Medulla oblongata (tissue), 1 donor: ENCODE results near the gene TECTB.

Experiments
- DNase-seq: peaks from one replicate; pipeline ENCODE4 v3.0.0-alpha.2; 2015; ENCODE audit errors: extremely low spot score

Gene TECTB

DNA sequence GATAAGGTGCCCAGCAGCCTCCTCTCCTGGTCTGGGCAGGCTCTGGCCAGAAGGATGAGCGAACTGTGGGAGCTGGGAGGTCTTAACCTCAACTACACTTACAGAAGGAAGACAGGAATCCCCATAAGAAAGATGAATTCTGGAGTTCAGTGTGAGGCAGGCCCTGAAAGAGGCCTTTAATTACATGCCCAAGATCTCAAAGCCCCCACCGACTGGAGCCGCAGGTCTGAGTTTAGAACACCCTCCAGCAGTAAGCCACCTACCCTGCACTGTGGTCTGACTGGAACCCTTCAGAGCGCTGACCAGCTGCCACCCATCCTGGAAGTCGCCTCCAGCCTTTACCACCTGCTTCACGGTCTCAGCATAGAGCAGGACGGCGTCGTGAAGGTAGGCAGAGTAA lies 62.5 kb downstream of the TECTB start:
- no peak for DNase-seq

- DNase-seq = no peak
Observed at GRCh38 chr10:112346774-112347173, 63.6 kb downstream of the TECTB start.

DNA sequence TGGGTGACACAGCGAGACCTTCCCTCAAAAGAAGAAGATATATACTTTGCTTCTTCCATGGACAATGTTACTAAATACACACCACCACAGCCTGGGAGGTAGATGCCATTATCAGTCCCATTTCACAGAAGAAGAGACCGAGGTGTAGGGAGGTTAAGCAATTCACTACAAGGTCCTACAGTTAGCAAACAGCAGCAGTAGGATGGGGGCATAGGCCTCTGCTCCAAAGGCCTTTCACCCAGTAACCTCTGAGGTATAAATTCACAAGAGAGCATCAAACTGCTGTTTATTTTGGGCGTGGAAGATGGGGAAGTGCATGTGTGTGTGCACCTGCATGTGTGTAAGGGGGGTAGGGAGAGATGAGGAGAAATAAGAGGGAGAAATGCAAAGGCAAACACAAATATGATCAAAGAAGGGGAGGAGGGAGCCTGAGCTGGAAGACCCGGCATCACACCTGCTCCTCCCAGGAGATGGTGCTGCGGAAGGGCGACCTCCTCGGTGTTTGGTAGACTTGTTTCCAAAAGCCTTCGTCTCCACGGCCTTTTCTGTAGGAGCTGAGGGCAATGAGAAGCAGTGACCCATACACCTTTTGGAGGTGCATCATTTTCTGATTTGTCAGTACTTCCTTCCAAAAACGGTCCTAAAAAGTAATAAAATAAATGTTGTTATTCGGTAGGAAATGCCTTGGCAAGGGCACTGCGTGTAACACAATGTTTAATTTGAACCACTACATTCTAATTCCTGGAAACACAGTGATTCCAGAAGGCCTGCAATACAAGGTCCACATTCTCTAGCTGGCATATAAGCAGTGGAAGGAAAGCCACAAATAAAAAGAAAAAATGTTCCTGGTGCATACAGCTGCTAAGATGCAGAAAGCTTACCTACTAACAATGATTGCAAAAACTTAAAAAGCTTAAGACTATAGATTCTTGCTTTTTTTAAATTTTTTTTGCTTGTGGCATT lies 64.8 kb downstream of the TECTB start:
- no peak for DNase-seq

DNA sequence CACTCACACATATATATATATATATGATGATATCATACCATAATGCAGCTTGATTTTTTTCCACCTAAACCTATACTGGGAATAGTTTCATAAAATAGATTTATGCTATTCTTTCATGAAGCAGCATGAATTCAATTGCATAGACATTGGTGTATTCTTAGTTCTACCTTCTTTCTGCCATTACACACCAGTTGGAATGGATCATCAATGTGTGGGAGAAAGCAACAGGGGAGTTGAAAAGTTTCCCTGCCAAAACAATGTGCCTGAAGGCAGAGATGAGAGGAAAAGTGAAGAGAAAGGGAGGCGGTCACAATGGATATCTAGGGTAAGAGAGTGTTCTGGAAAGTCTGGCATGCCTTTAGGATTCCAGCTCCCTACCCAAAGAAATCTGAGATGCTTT lies 65.6 kb downstream of the TECTB start:
- no peak for DNase-seq

DNA sequence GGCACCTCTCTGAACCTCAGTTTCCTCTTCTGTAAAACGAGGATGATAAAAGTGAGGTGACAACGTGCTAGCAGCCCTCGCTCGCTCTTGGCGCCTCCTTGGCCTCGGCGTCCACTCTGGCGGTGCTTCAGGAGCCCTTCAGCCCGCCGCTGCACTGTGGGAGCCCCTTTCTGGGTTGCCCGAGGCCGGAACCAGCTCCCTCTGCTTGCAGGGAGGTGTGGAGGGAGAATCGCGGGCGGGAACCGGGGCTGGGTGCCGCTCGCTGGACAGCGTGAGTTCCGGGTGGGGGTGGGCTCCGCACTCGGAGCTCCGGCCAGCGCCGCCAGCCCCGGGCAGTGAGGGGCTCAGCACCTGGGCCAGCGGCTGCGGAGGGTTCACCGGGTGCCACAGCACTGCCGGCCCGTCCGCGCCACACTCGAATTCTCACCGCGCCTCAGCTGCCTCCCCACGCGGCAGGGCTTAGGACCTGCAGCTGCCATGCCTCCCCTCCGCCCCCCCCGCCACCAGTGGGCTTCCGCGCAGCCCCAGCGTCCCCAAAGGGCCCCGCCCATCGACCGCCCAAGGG lies 66.4 kb downstream of the TECTB start:
- no peak for DNase-seq

DNA sequence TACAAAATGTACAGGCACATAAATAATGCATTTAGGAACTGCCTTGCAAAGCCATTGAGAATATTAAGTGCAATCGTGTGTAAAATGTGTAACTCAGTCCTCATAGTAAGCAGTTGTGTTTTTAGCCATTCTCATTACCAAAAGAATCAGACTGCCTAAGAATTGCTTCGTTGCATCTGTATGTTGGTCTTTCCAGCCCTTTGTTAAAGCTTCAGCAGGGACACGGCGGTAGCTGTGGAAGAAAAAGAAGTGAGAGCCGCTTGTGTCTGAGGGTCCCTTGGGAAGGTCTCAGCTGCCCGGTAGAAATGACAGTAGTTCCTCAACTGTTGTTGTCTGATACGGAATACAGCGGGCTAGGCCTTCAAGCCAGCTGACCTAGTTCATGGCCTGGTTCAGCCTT lies 67.9 kb downstream of the TECTB start:
- DNase-seq = no peak

DNA sequence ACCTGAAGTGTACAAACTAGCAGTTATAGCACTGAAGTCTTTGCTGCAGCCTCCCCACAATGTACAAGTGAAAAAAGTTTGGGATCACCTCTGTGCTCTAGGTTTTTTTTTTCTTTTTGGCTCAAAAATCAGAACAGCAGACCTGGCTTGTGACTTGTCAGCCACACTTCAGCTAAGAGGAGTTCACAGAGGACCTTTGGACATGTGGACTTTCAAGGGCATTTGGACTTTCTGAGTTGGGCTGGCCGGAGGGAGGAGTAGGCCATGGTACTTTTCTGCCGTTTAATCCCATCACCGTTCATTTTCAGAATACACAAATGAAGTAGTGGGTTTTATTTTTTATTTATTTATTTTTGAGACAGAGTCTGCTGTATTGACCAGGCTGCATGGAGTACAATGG lies 68.8 kb downstream of the TECTB start:
- DNase-seq = no peak

- DNase-seq = no peak
Observed at GRCh38 chr10:112353046-112353445, 69.8 kb downstream of the TECTB start.
